DOHH2 (cell line): ENCODE results near the gene TTC28.
"Not testable (repeated sequence)": the region's sequence is repeated elsewhere in the genome, so short reads cannot be mapped to it uniquely, and the experiment has no call there.

Source experiments
- H3F3A ChIP-seq: fragments of 200-600 bp; sonication (generic), shearing (Covaris generic); 2 replicates; pipeline ENCODE4 v1.6.0; 2016; ENCODE audit warnings: antibody characterized with exemption, mild to moderate bottlenecking; ENCODE audit not compliant: control insufficient read depth, insufficient read depth
- H3K27ac ChIP-seq: fragments of 200-600 bp; sonication (generic); 2 replicates; pipeline ENCODE4 v1.5.1; 2014; ENCODE audit warnings: low read depth, mild to moderate bottlenecking, low read length, moderate library complexity
- H3K27me3 ChIP-seq: fragments of 200-600 bp; sonication (generic); 2 replicates; pipeline ENCODE4 v1.6.1; 2014; ENCODE audit warnings: mild to moderate bottlenecking, low read length, mixed read lengths; ENCODE audit not compliant: control insufficient read depth
- H3K36me3 ChIP-seq: fragments of 200-600 bp; sonication (generic); 2 replicates; pipeline ENCODE4 v1.6.1; 2014; ENCODE audit warnings: mild to moderate bottlenecking, low read length, moderate library complexity, mixed read lengths; ENCODE audit not compliant: control insufficient read depth
- H3K4me1 ChIP-seq: fragments of 200-600 bp; sonication (generic); 2 replicates; pipeline ENCODE4 v1.6.1; 2014; ENCODE audit warnings: mild to moderate bottlenecking, low read length, mixed read lengths; ENCODE audit not compliant: control insufficient read depth
- H3K4me2 ChIP-seq: fragments of 200-600 bp; sonication (generic); 2 replicates; pipeline ENCODE4 v1.6.0; 2014; ENCODE audit warnings: mild to moderate bottlenecking, low read length, moderate library complexity
- H3K4me3 ChIP-seq: fragments of 200-600 bp; sonication (generic); 2 replicates; pipeline ENCODE4 v1.5.1; 2014; ENCODE audit warnings: mild to moderate bottlenecking, low read length, mixed read lengths
- H3K79me2 ChIP-seq: fragments of 200-600 bp; sonication (generic); 2 replicates; pipeline ENCODE4 v1.6.1; 2014; ENCODE audit warnings: mild to moderate bottlenecking, low read length, mixed read lengths; ENCODE audit not compliant: control insufficient read depth
- H3K9me2 ChIP-seq: fragments of 200-600 bp; sonication (generic); replicated peaks from 2 replicates; pipeline ENCODE4 v1.6.1; 2014; ENCODE audit warnings: mild to moderate bottlenecking, low read length, mixed read lengths; ENCODE audit not compliant: control insufficient read depth
- H3K9me3 ChIP-seq: fragments of 200-600 bp; sonication (generic); 2 replicates; pipeline ENCODE4 v1.6.1; 2014; ENCODE audit warnings: antibody characterized with exemption, low read length, mixed read lengths; ENCODE audit not compliant: control insufficient read depth, insufficient read depth
- H4K20me1 ChIP-seq: fragments of 200-600 bp; sonication (generic); 2 replicates; pipeline ENCODE4 v1.6.0; 2014; ENCODE audit warnings: low read depth, mild to moderate bottlenecking, antibody characterized with exemption, low read length, moderate library complexity; ENCODE audit not compliant: control insufficient read depth, insufficient read depth
- CTCF ChIP-seq: fragments of 200-600 bp; sonication (generic); IDR thresholded peaks from one replicate; pipeline ENCODE4 v1.5.1; 2014; ENCODE audit warnings: antibody characterized with exemption, mild to moderate bottlenecking, low read depth, low read length; ENCODE audit not compliant: poor library complexity, severe bottlenecking
- EZH2phosphoT487 ChIP-seq: fragments of 200-600 bp; sonication (generic); IDR thresholded peaks from 2 replicates; pipeline ENCODE4 v1.6.1; 2017; ENCODE audit warnings: borderline replicate concordance, mild to moderate bottlenecking, antibody characterized with exemption, low read length, moderate library complexity, mixed read lengths

The TTC28 gene

GRCh38 chr22:28091486-28091885 is 588.2 kb downstream of the TTC28 start:
- Histone ChIP-seq H3K27ac (no peak overlapping the region), H3K4me2 (no peak overlapping the region), H4K20me1 (no peaks in the 10 kb centered on the region), H3K4me1 (no peaks in the 10 kb centered on the region), H3K36me3 (no peaks in the 10 kb centered on the region), H3K9me3 (no peaks in the 10 kb centered on the region), H3K9me2 (no peaks in the 10 kb centered on the region), H3K79me2 (no peaks in the 10 kb centered on the region), H3K27me3 (no peaks in the 10 kb centered on the region), H3K4me3 (no peak overlapping the region), H3F3A (no peaks in the 10 kb centered on the region)
- no peak for TF ChIP-seq EZH2phosphoT487
- no peak for TF ChIP-seq CTCF

- not testable (repeated sequence) for H3K36me3 ChIP-seq, H3K27ac ChIP-seq, H3K9me2 ChIP-seq, H3K79me2 ChIP-seq, H3K9me3 ChIP-seq, H3K4me1 ChIP-seq, H4K20me1 ChIP-seq, H3K4me3 ChIP-seq, H3K27me3 ChIP-seq, H3F3A ChIP-seq, H3K4me2 ChIP-seq
These were observed 590.1 kb downstream of the TTC28 start for GRCh38 chr22:28089541-28089940.

- Histone ChIP-seq H3K9me3 (no peaks in the 10 kb centered on the region), H3K36me3 (no peaks in the 10 kb centered on the region), H3K79me2 (no peaks in the 10 kb centered on the region), H3F3A (no peaks in the 10 kb centered on the region), H3K4me1 (no peaks in the 10 kb centered on the region), H3K9me2 (no peaks in the 10 kb centered on the region), H3K27ac (no peak overlapping the region), H3K4me3 (no peak overlapping the region), H3K27me3 (peaks cover 2% of the 10 kb centered on the region; the same call in 1 of the 2 replicates), H4K20me1 (no peaks in the 10 kb centered on the region), H3K4me2 (no peak overlapping the region)
- TF ChIP-seq CTCF: no peak
- TF ChIP-seq EZH2phosphoT487: no peak
These were observed 602.5 kb downstream of the TTC28 start for GRCh38 chr22:28077166-28077565.

GRCh38 chr22:28075358-28075981 is 604.2 kb downstream of the TTC28 start:
- Histone ChIP-seq H3K4me3 (no peak overlapping the region), H3K4me1 (no peaks in the 10 kb centered on the region), H3K79me2 (no peaks in the 10 kb centered on the region), H3K9me3 (no peaks in the 10 kb centered on the region), H3K27ac (no peak overlapping the region), H4K20me1 (no peaks in the 10 kb centered on the region), H3K9me2 (no peaks in the 10 kb centered on the region), H3K27me3 (peaks cover 2% of the 10 kb centered on the region; the same call in 1 of the 2 replicates), H3F3A (no peaks in the 10 kb centered on the region), H3K36me3 (no peaks in the 10 kb centered on the region), H3K4me2 (no peak overlapping the region)
- no peak for TF ChIP-seq EZH2phosphoT487
